ENCODE data around the gene SLC22A2. TPM values are rescaled to one million over a fixed set of nuclear protein-coding genes. Genes with fewer than 3 reads are reported as not detected.

Gene SLC22A2
- total RNA-seq, 1 experiment from 2014 or later: 0.96 TPM

GRCh38 chr6:160194808-160195207 lies 63.8 kb downstream of the SLC22A2 start (continued):
- no peak for TF ChIP-seq HMGXB4 (CRISPR knock-in tag; IDR thresholded peaks at IDR 0.05)

- H3K36me3 Mint-ChIP-seq: peaks cover 27% of the 10 kb centered on the region
- no peak overlapping the region for H3K27ac Mint-ChIP-seq
- DNase-seq (ENCODE audit: low spot score): no peak
- H3K9me3 Mint-ChIP-seq: peaks cover 42% of the 10 kb centered on the region
- TF ChIP-seq JUN (CRISPR knock-in tag; IDR thresholded peaks at IDR 0.05) (no peak), IRF2 (CRISPR knock-in tag; IDR thresholded peaks at IDR 0.05; ENCODE audit: borderline replicate concordance, low read depth) (no peak), ATF3 (CRISPR knock-in tag; conservative IDR thresholded peaks at IDR 0.05) (no peak), ZNF512 (CRISPR knock-in tag; IDR thresholded peaks at IDR 0.05; ENCODE audit: borderline replicate concordance) (no peak), SP1 (CRISPR knock-in tag; conservative IDR thresholded peaks at IDR 0.05) (no peak), MXD4 (CRISPR knock-in tag; IDR thresholded peaks at IDR 0.05; ENCODE audit: borderline replicate concordance) (no peak), SOX15 (CRISPR knock-in tag; IDR thresholded peaks at IDR 0.05) (no peak), RORB (CRISPR knock-in tag; IDR thresholded peaks at IDR 0.05) (no peak), NR1H2 (CRISPR knock-in tag; IDR thresholded peaks at IDR 0.05) (no peak), FOXP1 (CRISPR knock-in tag; IDR thresholded peaks at IDR 0.05; ENCODE audit: borderline replicate concordance) (no peak), PREB (CRISPR knock-in tag; IDR thresholded peaks at IDR 0.05; ENCODE audit: borderline replicate concordance) (no peak), GRHL2 (CRISPR knock-in tag; IDR thresholded peaks at IDR 0.05; ENCODE audit: insufficient replicate concordance, severe bottlenecking) (no peak), ELF4 (CRISPR knock-in tag; IDR thresholded peaks at IDR 0.05; ENCODE audit: low read depth) (no peak), ZNF425 (CRISPR knock-in tag; conservative IDR thresholded peaks at IDR 0.05) (no peak), KAT7 (CRISPR knock-in tag; IDR thresholded peaks at IDR 0.05; ENCODE audit: borderline replicate concordance) (no peak), E2F1 (CRISPR knock-in tag; IDR thresholded peaks at IDR 0.05) (no peak), MAX (CRISPR knock-in tag; IDR thresholded peaks at IDR 0.05) (no peak), CREM (CRISPR knock-in tag; IDR thresholded peaks at IDR 0.05) (no peak)
- ChIA-PET POLR2A (no interaction called here), CTCF (no interaction called here)
- H3K27me3 Mint-ChIP-seq (ENCODE audit: low read depth): no peaks in the 10 kb centered on the region; the same call in 1 of the 2 replicates
- no peaks in the 10 kb centered on the region for H3K4me1 Mint-ChIP-seq
- ATAC-seq: no peak
- H3K4me3 Mint-ChIP-seq: no peak overlapping the region
These were observed 65.8 kb downstream of the SLC22A2 start for GRCh38 chr6:160192840-160193239.
